Stimulated activated CD4-positive, alpha-beta T cell treated with anti-CD3 and anti-CD28 coated beads, Interleukin-15, amount 100 ng/mL, for 24 hours (primary cell): ENCODE measurements around the gene ST6GALNAC2.
"Not testable (repeated sequence)": the region's sequence is repeated elsewhere in the genome, so short reads cannot be mapped to it uniquely, and the experiment has no call there.

ENCODE experiments used
- DNase-seq: peaks from one replicate; pipeline ENCODE4 v3.0.0-alpha.2; 2020

The ST6GALNAC2 gene

GRCh38 chr17:76538941-76539570, 46.6 kb downstream of the ST6GALNAC2 start:
- no peak for DNase-seq

GRCh38 chr17:76538281-76538931, 47.3 kb downstream of the ST6GALNAC2 start:
- no peak for DNase-seq

GRCh38 chr17:76537578-76538280, 47.9 kb downstream of the ST6GALNAC2 start, which contains the start of gene CYGB:
CYGB (minus strand) TSS chr17:76537709; CDS start chr17:76537542, 167 bp downstream.
- DNase-seq = no peak

DNA sequence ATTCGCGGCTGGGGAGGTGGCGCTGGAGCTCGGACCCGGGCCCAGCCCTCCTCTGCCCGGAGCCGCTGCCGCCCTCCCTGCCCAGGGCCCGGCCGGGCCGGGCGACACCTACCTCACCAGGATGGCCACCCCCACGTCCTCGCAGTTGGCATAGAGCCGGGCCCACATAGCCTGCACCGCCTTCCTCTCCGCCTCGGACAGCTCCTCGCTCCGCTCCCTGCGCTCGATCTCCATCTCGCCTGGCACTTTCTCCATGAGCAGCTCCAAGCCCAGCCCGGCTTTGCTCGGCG, 48.4 kb downstream of the ST6GALNAC2 start:
- DNase-seq = no peak

- DNase-seq = no peak
These were observed 49.0 kb downstream of the ST6GALNAC2 start for GRCh38 chr17:76536511-76537287.

GRCh38 chr17:76535788-76536510, 49.7 kb downstream of the ST6GALNAC2 start:
- no peak for DNase-seq

- no peak for DNase-seq
These were observed 50.6 kb downstream of the ST6GALNAC2 start for GRCh38 chr17:76534831-76535732.

- not testable (repeated sequence) for DNase-seq
These were observed 51.9 kb downstream of the ST6GALNAC2 start for GRCh38 chr17:76533640-76534359.

GRCh38 chr17:76532072-76532651, 53.5 kb downstream of the ST6GALNAC2 start:
- DNase-seq = no peak

GRCh38 chr17:76531486-76532038, 54.1 kb downstream of the ST6GALNAC2 start:
- no peak for DNase-seq

DNA sequence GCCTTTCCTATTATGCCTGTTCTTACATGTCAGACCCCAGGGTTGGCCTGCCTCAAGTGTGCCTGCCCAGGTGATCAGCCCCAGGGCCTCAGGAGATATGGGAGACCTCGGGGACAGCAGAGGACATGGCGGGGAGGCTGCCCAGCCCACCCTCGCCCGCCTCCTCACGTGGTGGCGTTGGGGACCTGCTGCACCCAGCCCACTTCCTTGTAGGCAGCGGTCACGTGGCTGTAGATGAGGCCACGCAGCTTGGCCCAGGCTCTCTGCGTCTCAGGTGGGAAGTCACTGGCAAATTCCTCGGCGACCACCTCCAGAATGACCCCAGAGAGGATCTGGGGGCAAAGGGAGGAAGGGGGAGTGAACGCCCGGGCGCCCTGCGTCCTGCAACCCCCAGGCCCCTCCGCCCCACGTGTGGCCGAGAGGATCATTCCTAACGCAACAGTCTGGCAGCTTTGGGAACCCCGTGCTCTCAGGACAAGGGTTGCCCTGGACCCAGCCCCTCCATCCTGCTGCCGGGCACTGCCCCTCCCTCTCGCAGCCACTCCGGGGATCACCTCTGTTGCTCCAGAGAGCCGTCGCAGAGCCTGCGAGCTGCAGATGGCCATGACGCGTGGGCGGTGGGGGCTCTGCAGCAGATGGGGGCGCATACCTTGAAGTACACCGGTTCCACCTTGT, 54.7 kb downstream of the ST6GALNAC2 start:
- DNase-seq = no peak

DNA sequence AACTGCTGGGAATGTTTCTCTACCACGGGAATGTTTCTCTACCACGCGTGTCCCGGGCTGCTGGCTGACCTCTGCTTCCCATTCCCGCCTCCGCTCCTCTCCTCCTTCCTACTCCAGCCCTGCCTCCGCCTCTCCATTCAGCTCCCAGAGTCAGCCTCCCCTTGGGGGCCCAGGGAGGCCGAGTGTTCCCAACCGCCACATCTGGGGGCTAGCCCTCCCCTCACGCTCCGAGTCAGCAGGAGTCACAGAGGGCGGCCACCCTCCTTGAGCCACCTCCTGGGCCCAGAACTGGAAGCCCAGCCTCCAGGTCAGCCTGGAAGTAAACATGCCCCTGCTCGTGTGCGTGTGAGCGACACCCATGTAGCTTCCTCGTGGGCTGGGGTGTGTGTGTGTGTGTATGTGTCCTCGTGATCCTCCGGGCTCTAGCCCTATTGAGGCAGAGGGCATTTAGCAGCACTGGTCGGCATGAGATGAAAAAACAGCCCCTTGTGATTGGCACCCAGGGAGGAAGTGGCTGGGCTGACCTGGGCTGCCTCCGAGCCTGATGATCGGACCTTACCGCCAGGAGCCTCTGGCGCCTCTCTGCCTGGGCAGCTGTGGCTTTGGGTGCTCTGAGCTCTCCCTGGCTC, 55.5 kb downstream of the ST6GALNAC2 start:
- DNase-seq = no peak

- DNase-seq = no peak
These were observed 56.2 kb downstream of the ST6GALNAC2 start for GRCh38 chr17:76529224-76530094.

- no peak for DNase-seq
These were observed 57.0 kb downstream of the ST6GALNAC2 start for GRCh38 chr17:76528528-76529223.

GRCh38 chr17:76528156-76528527, 57.5 kb downstream of the ST6GALNAC2 start:
- DNase-seq = no peak

GRCh38 chr17:76527430-76528111, 58.1 kb downstream of the ST6GALNAC2 start:
- peak; percentile 34 for DNase-seq

DNA sequence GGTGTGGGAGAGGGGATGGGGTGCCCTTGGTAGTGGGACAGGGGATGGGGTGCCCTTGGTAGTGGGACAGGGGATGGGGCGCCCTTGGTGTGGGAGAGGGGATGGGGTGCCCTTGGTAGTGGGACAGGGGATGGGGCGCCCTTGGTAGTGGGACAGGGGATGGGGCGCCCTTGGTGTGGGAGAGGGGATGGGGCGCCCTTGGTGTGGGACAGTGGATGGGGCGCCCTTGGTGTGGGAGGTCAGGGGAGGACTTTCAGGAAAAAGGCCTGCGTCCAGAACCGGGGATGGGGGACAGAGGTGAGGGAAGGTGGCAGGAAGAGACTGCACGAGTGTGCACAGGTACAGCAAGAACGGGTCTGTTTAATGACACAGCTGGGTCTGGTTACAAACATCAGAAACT, 58.6 kb downstream of the ST6GALNAC2 start:
- DNase-seq = not testable (repeated sequence)
